AG09319 (cell line): ENCODE data around the gene GDPD5.

Source experiments
- DNase-seq: peaks from one replicate; pipeline ENCODE4 v3.0.0-alpha.2; 2010; ENCODE audit warnings: low read depth; ENCODE audit errors: extremely low read depth
- TF ChIP-seq, protein P1 (sequence below): IDR thresholded peaks from 2 replicates; pipeline ENCODE4 v1.5.1; 2011; ENCODE audit warnings: low read depth, mild to moderate bottlenecking, inconsistent platforms, low read length, moderate library complexity

GDPD5 gene

GRCh38 chr11:75478783-75479596 lies 46.8 kb downstream of the GDPD5 start:
- DNase-seq: no peak
- TF ChIP-seq, protein P1, sequence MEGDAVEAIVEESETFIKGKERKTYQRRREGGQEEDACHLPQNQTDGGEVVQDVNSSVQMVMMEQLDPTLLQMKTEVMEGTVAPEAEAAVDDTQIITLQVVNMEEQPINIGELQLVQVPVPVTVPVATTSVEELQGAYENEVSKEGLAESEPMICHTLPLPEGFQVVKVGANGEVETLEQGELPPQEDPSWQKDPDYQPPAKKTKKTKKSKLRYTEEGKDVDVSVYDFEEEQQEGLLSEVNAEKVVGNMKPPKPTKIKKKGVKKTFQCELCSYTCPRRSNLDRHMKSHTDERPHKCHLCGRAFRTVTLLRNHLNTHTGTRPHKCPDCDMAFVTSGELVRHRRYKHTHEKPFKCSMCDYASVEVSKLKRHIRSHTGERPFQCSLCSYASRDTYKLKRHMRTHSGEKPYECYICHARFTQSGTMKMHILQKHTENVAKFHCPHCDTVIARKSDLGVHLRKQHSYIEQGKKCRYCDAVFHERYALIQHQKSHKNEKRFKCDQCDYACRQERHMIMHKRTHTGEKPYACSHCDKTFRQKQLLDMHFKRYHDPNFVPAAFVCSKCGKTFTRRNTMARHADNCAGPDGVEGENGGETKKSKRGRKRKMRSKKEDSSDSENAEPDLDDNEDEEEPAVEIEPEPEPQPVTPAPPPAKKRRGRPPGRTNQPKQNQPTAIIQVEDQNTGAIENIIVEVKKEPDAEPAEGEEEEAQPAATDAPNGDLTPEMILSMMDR: no peak

DNA sequence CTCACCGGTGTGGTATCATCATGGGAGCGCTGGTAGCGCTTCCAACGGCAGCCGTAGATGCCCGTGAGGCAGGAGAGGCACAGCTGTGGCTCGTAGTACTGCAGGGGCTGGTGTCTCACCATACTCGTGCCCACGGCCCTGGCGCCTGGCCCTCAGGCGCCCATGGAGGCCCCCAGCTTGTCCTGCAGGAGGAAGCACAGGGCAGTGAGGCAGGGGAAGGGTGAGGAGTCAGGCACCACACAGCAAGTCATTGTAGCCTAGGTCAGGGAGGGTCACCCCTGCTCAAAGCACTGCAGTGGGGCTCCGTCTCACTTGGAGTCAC lies 48.2 kb downstream of the GDPD5 start:
- DNase-seq: no peak
- TF ChIP-seq, protein P1: no peak

DNA sequence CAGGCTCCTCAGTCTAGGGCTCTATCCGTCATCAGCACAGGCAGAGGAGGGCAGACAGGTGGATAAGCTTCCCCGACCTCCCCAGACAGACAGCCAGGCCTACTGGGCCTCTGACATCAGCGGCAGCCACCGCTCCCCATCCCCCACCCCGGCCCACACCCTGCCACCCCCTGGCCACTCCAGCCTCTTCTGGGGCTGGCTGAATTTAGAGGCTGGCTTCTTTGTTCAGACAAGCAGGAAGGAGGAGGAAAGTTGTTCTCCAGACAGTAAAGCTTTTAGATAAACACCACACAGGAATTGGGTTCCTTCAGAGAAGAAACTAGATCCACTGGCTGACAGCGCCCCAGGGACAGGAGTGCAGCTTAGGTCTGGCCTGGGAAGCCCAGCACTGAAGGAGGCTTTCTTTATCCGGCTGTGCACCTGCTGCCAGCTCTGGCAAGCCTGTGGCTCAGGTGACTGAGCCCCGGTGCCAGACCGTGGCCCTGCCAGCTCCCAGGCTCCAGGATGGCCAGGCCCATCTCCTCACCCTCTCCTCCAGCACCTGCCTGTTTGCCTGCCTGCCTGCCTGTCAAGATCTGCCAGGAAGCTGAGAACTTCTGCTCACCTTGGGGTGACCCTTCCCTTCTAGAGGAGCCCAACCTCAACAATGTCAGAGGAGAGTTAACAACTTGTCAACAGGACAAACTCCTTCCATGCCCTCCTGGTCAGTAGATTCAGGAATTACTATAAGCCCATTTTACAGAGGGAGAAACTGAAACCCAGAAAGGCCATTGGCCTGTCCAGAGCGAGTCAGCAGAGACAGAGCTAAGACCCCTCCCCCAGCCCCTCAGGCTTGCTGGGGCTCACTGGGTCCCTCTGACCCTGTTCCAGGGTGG lies 48.8 kb downstream of the GDPD5 start:
- TF ChIP-seq, protein P1: no peak
- DNase-seq: no peak

DNA sequence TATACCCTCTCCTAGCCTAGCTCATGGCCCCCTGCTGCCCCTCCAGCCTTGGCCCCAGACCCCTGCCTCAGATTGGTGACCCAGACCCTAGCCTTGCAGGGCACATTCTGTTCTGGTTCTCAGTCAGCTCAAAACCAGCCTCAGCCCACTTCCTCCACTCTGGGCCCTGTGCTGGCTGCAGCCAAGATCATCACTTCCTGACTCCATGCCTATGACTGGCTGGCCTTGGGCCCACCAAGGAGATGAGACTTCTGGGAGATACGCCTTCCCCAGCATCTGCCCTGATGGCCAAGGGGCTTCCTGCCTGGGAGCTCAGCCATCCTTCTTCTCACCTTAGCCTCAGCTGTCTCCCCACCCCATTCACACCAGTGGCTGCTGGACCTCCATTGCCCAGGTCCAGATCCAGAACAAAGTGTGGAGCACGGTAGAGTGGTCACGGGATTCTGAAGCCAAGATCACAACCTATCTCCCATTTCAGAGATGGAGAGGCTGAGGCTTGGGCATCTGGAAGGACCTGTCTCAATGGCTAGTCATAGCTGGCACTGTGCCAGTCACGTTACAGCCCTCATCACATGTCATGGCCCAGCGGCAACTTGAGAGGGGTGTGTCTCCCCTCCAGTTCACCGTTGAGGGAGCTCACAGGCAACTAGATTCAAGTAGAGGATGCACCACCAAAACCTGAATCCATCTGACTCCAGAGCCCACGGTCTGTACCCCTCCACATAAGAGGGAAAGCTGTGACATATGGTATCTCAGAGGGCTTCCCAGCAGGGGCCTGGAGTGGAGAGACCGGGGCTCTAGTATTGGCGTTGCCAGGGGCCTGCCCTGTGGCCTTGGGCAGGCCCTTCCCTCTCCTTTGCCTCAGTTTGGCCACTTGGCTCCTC lies 49.7 kb downstream of the GDPD5 start:
- no peak for DNase-seq
- TF ChIP-seq, protein P1: no peak

GRCh38 chr11:75474878-75475766 lies 50.6 kb downstream of the GDPD5 start:
- TF ChIP-seq, protein P1: no peak
- DNase-seq: no peak

GRCh38 chr11:75474240-75474639 lies 51.5 kb downstream of the GDPD5 start:
- TF ChIP-seq, protein P1: no peak
- no peak for DNase-seq
